ENCODE measurements around the gene TIPRL.
"Not testable (repeated sequence)": the region's sequence is repeated elsewhere in the genome, so short reads cannot be mapped to it uniquely, and the experiment has no call there.

Gene TIPRL

GRCh38 chr1:168159251-168159650 lies 19.5 kb upstream of the TIPRL start:
- no peak for DNase-seq (ENCODE audit: low read depth, low spot score)

GRCh38 chr1:168159979-168160378 lies 18.8 kb upstream of the TIPRL start:
- DNase-seq (ENCODE audit: low read depth, low spot score): no peak

- DNase-seq (ENCODE audit: low read depth, low spot score): no peak
These were observed 17.3 kb upstream of the TIPRL start for GRCh38 chr1:168161459-168161858.

- DNase-seq (ENCODE audit: low read depth, low spot score): no peak
These were observed 15.1 kb upstream of the TIPRL start for GRCh38 chr1:168163670-168164069.

GRCh38 chr1:168164771-168165170 lies 14.0 kb upstream of the TIPRL start:
- no peak for DNase-seq (ENCODE audit: low read depth, low spot score)

- DNase-seq (ENCODE audit: low read depth, low spot score): no peak
These were observed 11.0 kb upstream of the TIPRL start for GRCh38 chr1:168167806-168168205.

GRCh38 chr1:168170564-168171508 lies 7.9 kb upstream of the TIPRL start:
- DNase-seq (ENCODE audit: low read depth, low spot score): no peak

- DNase-seq (ENCODE audit: low read depth, low spot score): no peak
These were observed 6.4 kb upstream of the TIPRL start for GRCh38 chr1:168172250-168172915.

GRCh38 chr1:168178227-168178637 lies 530 bp upstream of the TIPRL start:
- no peak for DNase-seq (ENCODE audit: low read depth, low spot score)

- no peak for DNase-seq (ENCODE audit: low read depth, low spot score)
These were observed 831 bp downstream of the TIPRL start for GRCh38 chr1:168179438-168180147.

GRCh38 chr1:168180148-168180524 lies 1.4 kb downstream of the TIPRL start:
- DNase-seq (ENCODE audit: low read depth, low spot score): no peak

- DNase-seq (ENCODE audit: low read depth, low spot score): not testable (repeated sequence)
These were observed 2.4 kb downstream of the TIPRL start for GRCh38 chr1:168181063-168181720.

- DNase-seq (ENCODE audit: low read depth, low spot score): no peak
These were observed 8.4 kb downstream of the TIPRL start for GRCh38 chr1:168187177-168187576.

GRCh38 chr1:168190403-168190802 lies 11.6 kb downstream of the TIPRL start:
- no peak for DNase-seq (ENCODE audit: low read depth, low spot score)

- DNase-seq (ENCODE audit: low read depth, low spot score): no peak
These were observed 16.7 kb downstream of the TIPRL start for GRCh38 chr1:168195199-168196135.

GRCh38 chr1:168199056-168199455 lies 20.3 kb downstream of the TIPRL start:
- no peak for DNase-seq (ENCODE audit: low read depth, low spot score)

- DNase-seq (ENCODE audit: low read depth, low spot score): no peak
These were observed 24.3 kb downstream of the TIPRL start for GRCh38 chr1:168202941-168203654.

- DNase-seq (ENCODE audit: low read depth, low spot score): no peak
These were observed 27.3 kb downstream of the TIPRL start for GRCh38 chr1:168206111-168206510.

- not testable (repeated sequence) for DNase-seq (ENCODE audit: low read depth, low spot score)
These were observed 28.9 kb downstream of the TIPRL start for GRCh38 chr1:168207673-168208072.

GRCh38 chr1:168210312-168210711 lies 31.6 kb downstream of the TIPRL start:
- no peak for DNase-seq (ENCODE audit: low read depth, low spot score)

All from smooth muscle cell of the brain vasculature (primary cell).